OCI-LY7 (cell line): ENCODE data around the gene ADGRL2. TPM values are rescaled to one million over a fixed set of nuclear protein-coding genes. Genes with fewer than 3 reads are reported as not detected.

Experiments used
- BruUV-seq: library from RNA; stranded (reverse); fragments of 400-500 nt; replicated peaks from 2 replicates; lab custom pipeline; 2021; lab: Mats Ljungman, UMichigan
- CTCF ChIA-PET: fragments of 300-600 bp; sonication (Branson Sonifier 250); formaldehyde crosslinking; loops from one replicate; lab custom pipeline; 2022; ENCODE audit warnings: antibody characterized with exemption; ENCODE audit not compliant: unreplicated experiment; lab: Charles Lee
- POLR2A ChIA-PET: fragments of 300-600 bp; sonication (Branson Sonifier 250); formaldehyde crosslinking; loops from one replicate; lab custom pipeline; 2022; ENCODE audit warnings: antibody characterized with exemption; lab: Charles Lee
- DNase-seq: peaks from one replicate; pipeline ENCODE4 v3.0.0-alpha.2; 2015; ENCODE audit warnings: low spot score
- H2AFZ ChIP-seq: fragments of 200-600 bp; sonication (generic), shearing (Covaris generic); 2 replicates; pipeline ENCODE4 v1.6.1; 2014; ENCODE audit warnings: mild to moderate bottlenecking, antibody characterized with exemption, low read length, moderate library complexity
- H3K27ac ChIP-seq: fragments of 200-600 bp; sonication (generic); 2 replicates; pipeline ENCODE4 v1.5.1; 2014; ENCODE audit warnings: mixed run types, low read depth, mild to moderate bottlenecking, moderate library complexity, low read length, inconsistent platforms; ENCODE audit not compliant: poor library complexity, severe bottlenecking
- H3K36me3 ChIP-seq: fragments of 200-600 bp; sonication (generic); 2 replicates; pipeline ENCODE4 v1.6.1; 2014; ENCODE audit warnings: mild to moderate bottlenecking, antibody characterized with exemption, low read length, moderate library complexity, mixed read lengths; ENCODE audit not compliant: insufficient read depth
- H3K4me1 ChIP-seq: fragments of 200-600 bp; sonication (generic); 2 replicates; pipeline ENCODE4 v1.5.1; 2014; ENCODE audit warnings: mild to moderate bottlenecking, low read length; ENCODE audit not compliant: insufficient read depth, poor library complexity, severe bottlenecking
- H3K4me2 ChIP-seq: fragments of 200-600 bp; sonication (generic); 2 replicates; pipeline ENCODE4 v1.6.1; 2014; ENCODE audit warnings: mild to moderate bottlenecking, low read length
- H3K4me3 ChIP-seq: fragments of 200-600 bp; sonication (generic); 2 replicates; pipeline ENCODE4 v1.5.1; 2014; ENCODE audit warnings: mild to moderate bottlenecking, low read depth, low read length; ENCODE audit not compliant: poor library complexity, severe bottlenecking
- H3K79me2 ChIP-seq: fragments of 200-600 bp; sonication (generic); 2 replicates; pipeline ENCODE4 v1.6.1; 2016; ENCODE audit warnings: low read depth, mild to moderate bottlenecking, low read length, moderate library complexity, mixed read lengths; ENCODE audit not compliant: insufficient read depth
- H3K9me2 ChIP-seq: fragments of 200-600 bp; sonication (generic); 2 replicates; pipeline ENCODE4 v1.6.1; 2016; ENCODE audit warnings: mild to moderate bottlenecking, low read length, mixed read lengths; ENCODE audit not compliant: insufficient read depth
- H3K9me3 ChIP-seq: fragments of 200-600 bp; sonication (generic); 2 replicates; pipeline ENCODE4 v1.6.1; 2014; ENCODE audit warnings: mild to moderate bottlenecking, mixed run types, low read length, mixed read lengths
- H4K20me1 ChIP-seq: fragments of 200-600 bp; sonication (generic); 2 replicates; pipeline ENCODE4 v1.6.1; 2014; ENCODE audit warnings: mild to moderate bottlenecking, antibody characterized with exemption, low read length, moderate library complexity, mixed read lengths; ENCODE audit not compliant: insufficient read depth
- CTCF ChIP-seq: fragments of 200-600 bp; sonication (generic); conservative IDR thresholded peaks from 2 replicates; pipeline ENCODE4 v1.5.1; 2014; ENCODE audit warnings: mild to moderate bottlenecking, antibody characterized with exemption, low read length, moderate library complexity, mixed read lengths
- EZH2phosphoT487 ChIP-seq: fragments of 200-600 bp; sonication (generic); IDR thresholded peaks from 2 replicates; pipeline ENCODE4 v1.6.1; 2018; ENCODE audit warnings: low read depth, borderline replicate concordance, mild to moderate bottlenecking, mixed run types, antibody characterized with exemption, low read length, moderate library complexity, mixed read lengths
- intact Hi-C: fragments of 100-400 bp; cut with micrococcal nuclease; formaldehyde crosslinking; loops from one replicate; pipeline ENCODE4 v1.10.0; 2022; ENCODE audit not compliant: unreplicated experiment
- total RNA-seq, 2 experiments: library from RNA; depleted of rRNA in 1 of 2; stranded (reverse); fragments of >200 nt in 1 of 2; shearing (Covaris generic) in 1 of 2; gene quantifications; 2 replicates each; pipeline ENCODE4 v1.2.3, GENCODE V29; 2014 to 2022

The ADGRL2 gene
- total RNA-seq, 2 experiments from 2014 or later, result not detected

- H3K9me2 ChIP-seq, result no peaks in the 10 kb centered on the region
- no peaks in the 10 kb centered on the region for H4K20me1 ChIP-seq
- CTCF ChIA-PET, result no interaction called here
- no peak overlapping the region for H3K4me2 ChIP-seq
- TF ChIP-seq CTCF, result no peak
- no peak for TF ChIP-seq EZH2phosphoT487
- intact Hi-C loops, result no loop called here
- no TSS peak for BruUV-seq
- H3K4me1 ChIP-seq, result no peaks in the 10 kb centered on the region
- H3K4me3 ChIP-seq, result no peak overlapping the region
- POLR2A ChIA-PET, result no interaction called here
- no peaks in the 10 kb centered on the region for H3K79me2 ChIP-seq
- DNase-seq, result no peak
- no peaks in the 10 kb centered on the region for H3K9me3 ChIP-seq
- no peak overlapping the region for H3K27ac ChIP-seq
- H2AFZ ChIP-seq, result no peak overlapping the region
- no peaks in the 10 kb centered on the region for H3K36me3 ChIP-seq
Observed at GRCh38 chr1:81797701-81798100, 3.0 kb upstream of the ADGRL2 start.

- H3K4me3 ChIP-seq, result no peak overlapping the region
- no peaks in the 10 kb centered on the region for H3K9me3 ChIP-seq
- no peaks in the 10 kb centered on the region for H3K9me2 ChIP-seq
- no peak overlapping the region for H3K27ac ChIP-seq
- POLR2A ChIA-PET, result interaction anchor here (0.6 to 0.9 kb wide), 3 partner anchors 442 to 828 kb away, joined by 3 read pairs; no protein-coding TSS in a partner anchor
- no peaks in the 10 kb centered on the region for H3K4me1 ChIP-seq
- no peak overlapping the region for H3K4me2 ChIP-seq
- CTCF ChIA-PET, result no interaction called here
- H3K36me3 ChIP-seq, result no peaks in the 10 kb centered on the region
- intact Hi-C loops, result no loop called here
- no peaks in the 10 kb centered on the region for H4K20me1 ChIP-seq
- no peaks in the 10 kb centered on the region for H3K79me2 ChIP-seq
- TF ChIP-seq EZH2phosphoT487, result no peak
- DNase-seq, result no peak
- no peak overlapping the region for H2AFZ ChIP-seq
- BruUV-seq, result no TSS peak
Observed at GRCh38 chr1:81799939-81800694, 617 bp upstream of the ADGRL2 start.

- H3K9me3 ChIP-seq, result no peaks in the 10 kb centered on the region
- no peak for TF ChIP-seq CTCF
- TF ChIP-seq EZH2phosphoT487, result no peak
- H3K4me1 ChIP-seq, result no peaks in the 10 kb centered on the region
- no peak overlapping the region for H3K4me3 ChIP-seq
- no TSS peak for BruUV-seq
- no peaks in the 10 kb centered on the region for H3K9me2 ChIP-seq
- intact Hi-C loops, result no loop called here
- ChIA-PET POLR2A (interaction anchor here (0.6 kb wide), 1 partner anchor 707 kb away, joined by 3 read pairs; no protein-coding TSS in a partner anchor), CTCF (no interaction called here)
- H4K20me1 ChIP-seq, result no peaks in the 10 kb centered on the region
- no peak overlapping the region for H2AFZ ChIP-seq
- H3K79me2 ChIP-seq, result no peaks in the 10 kb centered on the region
- no peaks in the 10 kb centered on the region for H3K36me3 ChIP-seq
- no peak for DNase-seq
- H3K4me2 ChIP-seq, result no peak overlapping the region
- no peak overlapping the region for H3K27ac ChIP-seq
Observed at GRCh38 chr1:81801651-81802456, 1.1 kb downstream of the ADGRL2 start.
